ENCODE measurements around the gene GABBR2.

The GABBR2 gene

DNA sequence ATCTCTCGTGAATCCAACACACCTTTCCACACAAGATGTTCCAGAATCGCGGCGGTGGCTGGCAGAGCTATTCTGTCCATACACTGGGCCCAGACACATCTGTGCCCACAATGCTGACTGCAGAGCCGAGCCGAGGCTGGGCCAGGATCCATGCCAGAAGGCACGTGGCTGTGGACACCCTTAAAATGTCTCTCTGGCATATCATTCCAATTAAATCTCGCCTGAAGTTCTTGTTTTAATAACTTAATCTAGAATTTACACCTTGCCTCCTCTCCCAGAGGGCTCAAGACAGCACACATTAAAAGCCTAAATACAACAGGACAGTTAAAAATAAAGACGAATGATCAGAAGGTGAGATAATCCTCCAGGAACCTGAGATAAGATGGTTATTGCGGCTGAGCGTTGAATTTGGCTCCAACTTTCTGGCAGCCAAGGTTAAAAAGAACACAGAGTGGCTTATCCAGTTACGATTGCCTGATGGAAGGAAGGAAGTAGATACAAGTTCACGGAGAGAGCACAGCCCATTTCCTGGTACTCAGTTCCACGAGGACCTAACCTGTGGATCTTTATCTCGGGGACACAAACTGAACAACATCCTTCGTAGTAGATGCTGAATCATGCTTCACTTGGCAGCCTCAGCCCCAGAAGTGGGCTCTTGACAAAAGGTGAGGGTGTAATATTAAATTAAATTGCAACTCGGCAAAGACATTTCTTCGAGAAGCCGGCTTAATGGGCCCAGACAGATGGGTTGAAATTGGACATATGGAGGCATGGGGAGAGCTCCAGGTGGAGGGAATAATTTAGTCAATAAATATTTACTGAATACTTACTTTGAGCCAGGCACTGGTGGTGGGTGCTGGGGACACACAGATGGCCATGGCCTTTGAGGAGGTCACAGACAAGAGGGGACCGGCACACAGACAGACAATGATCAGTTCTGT lies 367.3 kb downstream of the GABBR2 start:
- DNase-seq, result no peak
- CTCF ChIA-PET, result interaction anchor here (1.0 kb wide), 1 partner anchor 25 kb away, joined by 3 read pairs; no protein-coding TSS in a partner anchor
- H3K4me3 Mint-ChIP-seq, result no peak overlapping the region
- peaks cover 49% of the 10 kb centered on the region for H3K27me3 Mint-ChIP-seq
- H3K27ac Mint-ChIP-seq, result no peak overlapping the region
- no peaks in the 10 kb centered on the region for H3K36me3 Mint-ChIP-seq
- H3K9me3 Mint-ChIP-seq, result peaks cover 2% of the 10 kb centered on the region
- H3K4me1 Mint-ChIP-seq, result peaks cover 11% of the 10 kb centered on the region

GRCh38 chr9:98339987-98340800 lies 368.5 kb downstream of the GABBR2 start:
- CTCF ChIA-PET, result interaction anchor here (1.1 kb wide), 1 partner anchor 24 kb away, joined by 3 read pairs; no protein-coding TSS in a partner anchor
- Mint-ChIP-seq H3K27me3 (peaks cover 53% of the 10 kb centered on the region), H3K4me1 (peaks cover 11% of the 10 kb centered on the region)

DNA sequence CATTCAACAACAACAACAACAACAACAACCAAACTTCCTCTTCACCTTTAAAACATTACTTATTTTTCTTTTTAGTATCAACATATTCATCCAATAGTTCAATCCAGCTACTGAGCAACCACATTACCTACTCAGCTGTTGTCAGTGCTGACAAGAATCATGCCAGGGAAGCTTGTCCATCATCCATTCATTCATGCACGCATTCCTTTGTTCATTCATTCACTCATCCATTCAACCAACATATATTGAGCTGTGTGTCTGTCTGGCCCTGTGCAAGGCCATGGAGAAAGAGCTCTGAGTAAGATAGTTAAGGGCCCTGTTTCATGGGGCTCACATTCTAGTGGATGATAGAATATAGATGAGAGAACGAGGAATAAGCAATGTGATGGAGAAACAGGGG lies 373.1 kb downstream of the GABBR2 start:
- DNase-seq, result no peak
- no peaks in the 10 kb centered on the region for H3K36me3 Mint-ChIP-seq
- no peaks in the 10 kb centered on the region for H3K4me1 Mint-ChIP-seq
- no peak overlapping the region for H3K4me3 Mint-ChIP-seq
- H3K27ac Mint-ChIP-seq, result no peak overlapping the region
- CTCF ChIA-PET, result no interaction called here
- peaks cover 2% of the 10 kb centered on the region for H3K9me3 Mint-ChIP-seq
- peaks cover 24% of the 10 kb centered on the region for H3K27me3 Mint-ChIP-seq

More at GRCh38 chr9:98339987-98340800, 368.5 kb downstream of the GABBR2 start:
- H3K4me3 Mint-ChIP-seq, result no peak overlapping the region
- peaks cover 2% of the 10 kb centered on the region for H3K9me3 Mint-ChIP-seq
- no peaks in the 10 kb centered on the region for H3K36me3 Mint-ChIP-seq
- no peak overlapping the region for H3K27ac Mint-ChIP-seq
- DNase-seq, result no peak

- no peak for DNase-seq
- Mint-ChIP-seq H3K4me1 (no peaks in the 10 kb centered on the region), H3K9me3 (no peaks in the 10 kb centered on the region), H3K4me3 (no peak overlapping the region), H3K36me3 (no peaks in the 10 kb centered on the region), H3K27me3 (peaks cover 21% of the 10 kb centered on the region), H3K27ac (no peak overlapping the region)
- CTCF ChIA-PET, result no interaction called here
These were observed 373.9 kb downstream of the GABBR2 start for GRCh38 chr9:98334796-98335195.

DNA sequence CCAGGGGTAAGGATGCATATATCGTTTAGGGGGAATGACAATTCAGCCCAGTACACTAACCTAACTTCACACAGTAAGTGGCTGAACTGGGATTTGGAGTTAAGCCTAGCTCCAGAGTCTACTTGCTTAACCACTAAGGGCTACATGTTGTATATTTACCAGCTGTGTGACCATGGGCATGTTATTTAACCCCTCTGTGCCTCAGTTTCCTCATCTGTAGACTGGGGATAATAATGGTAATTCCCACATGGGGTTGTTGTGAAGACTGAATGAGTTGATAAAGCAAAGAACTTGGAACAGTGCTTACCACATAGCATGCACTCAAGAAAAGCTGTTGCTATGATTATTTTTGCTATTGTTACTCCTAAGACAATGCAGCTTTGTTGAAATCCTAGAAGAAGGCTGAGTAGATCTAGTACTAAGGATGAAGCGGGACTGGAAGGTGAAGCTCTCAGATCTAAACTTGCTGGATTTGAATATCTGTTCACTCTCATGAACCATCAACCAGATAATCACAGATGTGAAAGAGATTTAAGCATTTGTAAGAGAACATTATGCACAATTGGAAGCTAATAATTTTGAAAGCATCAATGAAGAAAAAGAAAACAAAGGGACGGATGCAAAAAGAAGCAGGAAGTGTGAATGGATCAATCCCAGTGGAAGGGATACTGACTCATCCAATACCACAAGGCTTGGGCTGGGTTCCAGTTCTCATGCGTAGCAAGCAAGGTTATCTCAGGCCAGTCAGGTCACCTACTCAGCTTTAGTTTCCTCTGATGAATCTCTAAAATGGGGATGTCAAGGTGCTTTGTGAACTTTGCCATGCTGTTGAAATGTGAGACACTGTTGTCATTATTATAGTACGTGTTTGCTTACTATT lies 374.8 kb downstream of the GABBR2 start:
- CTCF ChIA-PET, result no interaction called here
- Mint-ChIP-seq H3K27me3 (peaks cover 18% of the 10 kb centered on the region), H3K4me3 (no peak overlapping the region), H3K4me1 (no peaks in the 10 kb centered on the region), H3K36me3 (no peaks in the 10 kb centered on the region), H3K27ac (no peak overlapping the region), H3K9me3 (no peaks in the 10 kb centered on the region)
- no peak for DNase-seq

DNA sequence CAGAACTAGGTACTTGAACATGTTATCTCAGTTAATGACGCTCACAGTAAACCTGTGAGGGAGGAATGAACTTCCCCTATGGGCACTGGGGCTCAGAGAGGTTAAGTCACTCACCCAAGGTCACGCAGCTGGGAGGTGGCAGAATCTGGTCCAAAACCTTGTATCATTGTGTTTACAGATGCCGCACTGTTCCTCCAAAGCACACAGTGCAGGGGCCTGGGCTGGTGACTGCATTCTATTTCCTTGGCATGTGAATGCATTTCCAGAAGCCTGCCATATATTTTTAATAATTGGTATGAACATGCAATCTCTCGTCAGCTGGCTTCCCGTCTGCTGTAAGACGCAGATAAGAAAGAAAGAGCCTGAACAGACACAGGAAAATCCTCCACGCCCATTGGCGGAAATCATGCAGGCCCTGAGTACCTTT lies 376.3 kb downstream of the GABBR2 start:
- CTCF ChIA-PET, result interaction anchor here (1.2 kb wide), 1 partner anchor 17 kb away, joined by 4 read pairs; no protein-coding TSS in a partner anchor
- H3K9me3 Mint-ChIP-seq, result no peaks in the 10 kb centered on the region
- DNase-seq, result no peak
- no peak overlapping the region for H3K27ac Mint-ChIP-seq
- no peak overlapping the region for H3K4me3 Mint-ChIP-seq
- no peaks in the 10 kb centered on the region for H3K36me3 Mint-ChIP-seq
- H3K27me3 Mint-ChIP-seq, result peaks cover 18% of the 10 kb centered on the region
- no peaks in the 10 kb centered on the region for H3K4me1 Mint-ChIP-seq

DNA sequence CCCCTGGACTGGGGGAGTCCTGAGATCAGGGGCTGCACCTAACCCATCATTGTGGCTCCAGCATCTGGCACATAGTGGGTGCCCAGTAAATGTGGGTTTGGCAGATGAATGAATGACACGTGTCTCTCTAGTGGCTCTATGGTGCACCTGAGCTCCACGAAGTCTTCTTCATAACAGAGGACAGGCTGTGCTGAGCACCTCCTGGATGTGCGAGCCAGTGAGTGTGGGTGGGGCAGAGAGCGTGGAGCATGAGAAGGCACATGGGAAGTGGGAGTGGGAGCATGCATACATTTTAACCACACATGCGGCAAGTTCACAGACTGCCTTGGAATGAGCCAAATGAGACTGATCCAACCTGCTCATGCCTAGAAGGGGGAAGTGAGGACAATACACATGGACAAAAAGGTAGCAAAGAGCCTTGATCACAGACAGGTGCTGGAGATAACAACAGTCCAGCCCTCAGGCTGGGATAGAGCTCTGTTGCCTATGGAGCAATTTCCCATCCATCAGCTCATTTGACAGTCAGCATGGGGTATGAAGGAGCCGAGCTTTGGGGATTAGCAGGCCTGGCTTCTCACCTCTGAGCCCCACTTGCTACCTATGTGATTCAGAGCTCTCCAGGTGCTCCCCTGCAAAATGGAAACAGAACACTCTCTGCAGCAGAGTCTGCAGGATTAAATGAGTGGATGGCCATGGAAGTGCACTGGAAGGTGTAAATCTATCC lies 377.0 kb downstream of the GABBR2 start:
- CTCF ChIA-PET, result interaction anchor here (1.2 kb wide), 1 partner anchor 16 kb away, joined by 4 read pairs; no protein-coding TSS in a partner anchor
- no peak overlapping the region for H3K27ac Mint-ChIP-seq
- DNase-seq, result no peak
- no peaks in the 10 kb centered on the region for H3K4me1 Mint-ChIP-seq
- H3K9me3 Mint-ChIP-seq, result no peaks in the 10 kb centered on the region
- peaks cover 15% of the 10 kb centered on the region for H3K27me3 Mint-ChIP-seq
- no peak overlapping the region for H3K4me3 Mint-ChIP-seq
- H3K36me3 Mint-ChIP-seq, result no peaks in the 10 kb centered on the region

- DNase-seq, result no peak
- Mint-ChIP-seq H3K27me3 (peaks cover 11% of the 10 kb centered on the region), H3K4me3 (no peak overlapping the region), H3K27ac (no peak overlapping the region), H3K36me3 (no peaks in the 10 kb centered on the region), H3K9me3 (no peaks in the 10 kb centered on the region), H3K4me1 (no peaks in the 10 kb centered on the region)
- CTCF ChIA-PET, result no interaction called here
These were observed 377.9 kb downstream of the GABBR2 start for GRCh38 chr9:98330831-98331230.

GRCh38 chr9:98329904-98330303 lies 378.8 kb downstream of the GABBR2 start:
- Mint-ChIP-seq H3K9me3 (no peaks in the 10 kb centered on the region), H3K27me3 (peaks cover 6% of the 10 kb centered on the region), H3K4me3 (no peak overlapping the region), H3K4me1 (no peaks in the 10 kb centered on the region), H3K27ac (no peak overlapping the region), H3K36me3 (no peaks in the 10 kb centered on the region)
- CTCF ChIA-PET, result no interaction called here
- no peak for DNase-seq

GRCh38 chr9:98329281-98329680 lies 379.5 kb downstream of the GABBR2 start:
- Mint-ChIP-seq H3K9me3 (no peaks in the 10 kb centered on the region), H3K27ac (no peak overlapping the region), H3K4me3 (no peak overlapping the region), H3K36me3 (no peaks in the 10 kb centered on the region), H3K27me3 (peaks cover 4% of the 10 kb centered on the region), H3K4me1 (peaks cover under 1% of the 10 kb centered on the region)
- DNase-seq, result no peak
- CTCF ChIA-PET, result no interaction called here

DNA sequence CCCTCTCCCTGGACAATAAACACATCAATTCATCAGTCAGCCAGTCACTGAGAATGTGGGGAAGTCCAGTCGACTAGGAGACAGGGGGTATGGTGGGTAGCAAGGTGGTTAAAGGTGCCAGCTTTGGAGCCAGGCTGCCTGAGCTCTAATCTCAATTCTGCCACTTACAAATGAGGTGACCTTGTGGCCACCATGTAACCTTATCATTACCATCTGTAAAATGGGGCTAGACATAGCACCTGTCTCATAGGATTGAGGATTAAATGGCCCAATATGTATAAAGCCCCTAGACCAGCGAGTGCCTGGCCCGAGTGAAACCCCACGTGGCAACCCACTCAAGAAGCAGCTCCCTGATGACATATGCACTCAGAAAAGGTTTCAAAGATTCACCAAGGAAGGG lies 380.0 kb downstream of the GABBR2 start:
- Mint-ChIP-seq H3K4me1 (peaks cover 2% of the 10 kb centered on the region), H3K36me3 (no peaks in the 10 kb centered on the region), H3K27ac (no peak overlapping the region), H3K27me3 (peaks cover 4% of the 10 kb centered on the region), H3K4me3 (no peak overlapping the region), H3K9me3 (no peaks in the 10 kb centered on the region)
- no peak for DNase-seq
- CTCF ChIA-PET, result no interaction called here

DNA sequence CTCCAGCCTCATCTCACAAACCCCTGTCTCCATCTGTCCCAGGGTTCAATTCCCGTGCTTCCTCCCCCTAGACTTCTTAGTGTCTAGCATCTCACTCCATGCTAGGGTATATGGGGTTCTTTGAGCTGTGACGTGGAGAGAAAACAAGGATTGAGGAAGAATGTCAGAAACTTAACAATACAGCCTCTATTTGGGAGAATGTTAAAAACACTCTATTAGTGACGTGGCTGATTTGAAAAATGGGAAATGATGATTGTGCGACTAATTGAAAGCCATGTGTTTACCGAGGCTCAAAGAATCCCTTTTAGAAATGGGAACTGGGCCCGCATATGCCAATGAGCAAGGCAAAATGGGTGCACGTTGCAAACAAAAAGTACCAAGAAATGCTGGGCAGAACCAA lies 380.6 kb downstream of the GABBR2 start:
- H3K4me3 Mint-ChIP-seq, result no peak overlapping the region
- DNase-seq, result no peak
- CTCF ChIA-PET, result no interaction called here
- H3K27me3 Mint-ChIP-seq, result peaks cover 4% of the 10 kb centered on the region
- H3K9me3 Mint-ChIP-seq, result no peaks in the 10 kb centered on the region
- no peak overlapping the region for H3K27ac Mint-ChIP-seq
- H3K36me3 Mint-ChIP-seq, result no peaks in the 10 kb centered on the region
- H3K4me1 Mint-ChIP-seq, result peaks cover 2% of the 10 kb centered on the region

- no peak for DNase-seq
- Mint-ChIP-seq H3K27ac (no peak overlapping the region), H3K9me3 (no peaks in the 10 kb centered on the region), H3K4me3 (no peak overlapping the region), H3K36me3 (no peaks in the 10 kb centered on the region), H3K4me1 (peaks cover 2% of the 10 kb centered on the region), H3K27me3 (peaks cover 4% of the 10 kb centered on the region)
- CTCF ChIA-PET, result interaction anchor here (1.9 kb wide), 1 partner anchor 12 kb away, joined by 8 read pairs; no protein-coding TSS in a partner anchor
These were observed 381.5 kb downstream of the GABBR2 start for GRCh38 chr9:98327249-98327561.
